Activated CD8-positive, alpha-beta memory T cell treated with anti-CD3 and anti-CD28 coated beads, Interleukin-2, amount 50 U/mL, for 24 hours (primary cell): ENCODE results near the gene PCGF3.
"Not testable (repeated sequence)": the region's sequence is repeated elsewhere in the genome, so short reads cannot be mapped to it uniquely, and the experiment has no call there.

Source experiments
- DNase-seq: peaks from one replicate; pipeline ENCODE4 v3.0.0-alpha.2; 2020; ENCODE audit errors: extremely low read depth

Gene PCGF3

DNA sequence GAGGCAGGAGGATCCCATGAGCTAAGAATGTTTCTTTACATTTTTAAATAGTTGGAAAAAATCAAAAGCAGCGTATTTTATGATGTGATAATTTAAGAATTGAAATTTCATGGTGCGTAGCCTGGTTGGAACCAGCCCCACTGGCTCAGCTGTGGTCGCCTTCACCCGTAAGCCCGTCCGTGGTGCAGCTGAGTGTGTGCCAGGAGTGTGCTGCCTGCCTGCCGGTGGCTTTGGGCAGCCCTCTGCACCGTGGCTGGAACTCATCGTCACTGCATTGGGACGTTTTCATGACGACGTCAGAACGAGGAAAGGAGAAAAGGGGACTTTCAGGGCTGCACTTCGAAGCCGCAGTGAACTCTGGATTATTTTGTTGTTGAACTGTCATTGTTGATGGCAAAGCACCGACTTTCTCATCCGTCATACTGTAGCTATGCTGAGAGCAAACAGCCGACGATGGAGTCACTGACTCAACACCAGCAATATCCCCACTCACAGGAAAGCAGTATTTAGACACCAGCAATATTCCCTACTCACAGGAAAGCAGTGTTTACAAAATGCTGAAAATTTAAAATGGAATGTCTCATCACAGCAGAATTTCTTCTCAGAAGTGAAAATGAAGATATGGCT lies 35.1 kb downstream of the PCGF3 start:
- DNase-seq = no peak

DNA sequence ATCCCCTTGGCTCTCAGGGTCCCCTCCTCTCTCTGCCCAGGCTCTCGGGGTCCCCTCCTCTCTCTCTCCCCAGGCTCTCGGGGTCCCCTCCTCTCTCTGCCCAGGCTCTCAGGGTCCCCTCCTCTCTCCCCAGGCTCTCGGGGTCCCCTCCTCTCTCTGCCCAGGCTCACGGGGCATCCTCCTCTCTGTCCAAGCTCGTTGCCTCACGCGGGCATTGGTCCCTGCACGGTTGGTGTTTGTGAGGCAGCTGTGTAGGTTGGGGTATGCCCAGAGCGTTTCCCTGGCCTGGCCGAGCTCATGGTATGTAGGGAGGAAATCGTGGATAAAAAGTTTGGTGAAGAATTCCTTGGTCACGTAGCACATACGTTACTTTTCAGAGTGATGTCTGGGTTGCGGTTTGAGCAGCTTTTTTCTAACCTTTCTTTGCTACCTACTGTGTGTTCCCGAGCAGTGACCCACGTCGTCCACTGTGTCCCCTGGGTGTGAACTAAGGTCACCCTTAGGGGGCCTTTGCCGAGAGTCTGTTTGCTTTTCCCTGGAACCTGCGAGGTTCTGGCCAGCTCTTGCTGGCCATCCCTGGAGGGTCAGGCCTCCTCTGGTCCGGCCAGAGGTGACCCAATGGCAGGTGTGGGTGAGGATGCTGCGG lies 36.6 kb downstream of the PCGF3 start:
- DNase-seq = no peak

DNA sequence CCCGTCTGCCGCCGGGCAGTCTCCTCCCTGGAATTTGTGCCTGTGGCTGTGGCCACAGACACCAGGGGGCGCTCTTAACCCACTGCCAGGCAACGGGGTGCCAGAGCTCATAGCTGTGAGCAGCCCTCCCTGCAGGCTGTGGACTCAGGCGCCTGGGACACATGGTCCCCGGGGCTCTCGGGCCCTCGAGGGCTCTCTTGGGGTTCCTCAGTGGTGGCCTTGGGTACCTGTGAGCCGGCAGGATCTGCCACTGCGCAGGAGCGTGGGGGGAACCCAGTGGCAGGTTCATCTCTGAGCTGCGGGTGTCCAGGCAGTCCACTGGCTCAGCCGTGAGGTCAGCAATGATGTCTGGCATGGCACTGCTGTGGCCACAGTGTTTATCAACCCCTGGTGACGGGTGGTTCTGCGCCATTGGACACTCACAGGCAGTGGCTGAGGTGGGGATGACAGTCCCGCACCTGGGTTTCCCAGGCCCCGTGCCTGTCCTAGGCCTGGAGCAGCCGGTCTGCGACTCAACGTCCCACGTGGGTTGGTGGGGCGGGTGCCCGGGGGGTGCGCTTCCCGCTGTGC lies 37.2 kb downstream of the PCGF3 start:
- peak; percentile 39 for DNase-seq

GRCh38 chr4:743463-744211 lies 38.0 kb downstream of the PCGF3 start:
- DNase-seq = no peak

DNA sequence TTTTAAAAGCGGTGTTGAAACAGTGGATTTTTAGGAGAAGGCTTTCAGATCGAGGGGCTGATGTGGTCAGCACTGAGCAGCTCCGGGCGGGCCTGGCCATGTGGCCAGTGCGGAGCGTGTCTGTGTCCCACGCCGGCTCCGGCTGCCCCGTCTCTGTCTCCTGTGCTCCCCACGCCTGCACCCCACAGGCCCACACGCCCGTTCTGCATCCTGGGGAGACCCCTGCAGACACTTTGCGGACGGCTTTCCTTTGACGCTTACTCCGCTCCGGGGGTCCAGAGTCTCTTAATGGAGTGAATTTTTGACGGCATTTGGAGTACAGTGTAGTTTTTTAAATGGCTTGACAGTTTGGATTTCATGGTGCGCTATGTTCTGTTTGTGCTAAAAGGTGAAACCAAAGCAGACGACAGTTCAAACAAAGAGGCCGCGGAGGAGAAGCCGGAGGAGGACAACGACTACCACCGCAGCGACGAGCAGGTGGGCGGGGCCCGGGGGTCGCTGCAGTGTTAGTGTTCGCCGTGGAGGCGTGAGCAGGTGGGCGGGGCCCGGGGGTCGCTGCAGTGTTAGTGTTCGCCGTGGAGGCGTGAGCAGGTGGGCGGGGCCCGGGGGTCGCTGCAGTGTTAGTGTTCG lies 38.7 kb downstream of the PCGF3 start:
- DNase-seq = no peak

GRCh38 chr4:747546-748170 lies 42.0 kb downstream of the PCGF3 start:
- DNase-seq = no peak

DNA sequence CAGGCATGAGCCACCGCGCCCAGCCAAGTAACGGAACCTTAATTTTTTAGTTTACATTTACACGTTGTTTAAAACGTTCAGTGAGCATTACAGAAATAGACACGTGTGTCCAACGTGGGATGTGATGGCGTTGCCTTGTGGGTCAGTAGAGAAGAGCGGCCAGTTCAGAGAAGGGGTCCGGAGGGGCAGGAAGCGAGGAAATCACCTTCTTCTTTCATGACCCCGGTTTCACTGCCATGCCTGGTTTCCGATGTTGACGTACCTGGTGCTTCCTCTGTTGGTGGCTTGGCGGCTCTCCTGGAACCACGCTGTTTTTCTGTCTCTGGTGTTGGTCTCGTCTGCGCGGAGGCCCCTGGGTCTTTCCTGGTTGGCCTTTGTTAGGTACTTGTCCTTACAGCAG lies 42.8 kb downstream of the PCGF3 start:
- DNase-seq = no peak

GRCh38 chr4:749698-750666 lies 44.4 kb downstream of the PCGF3 start:
- DNase-seq = no peak

GRCh38 chr4:751676-752075 lies 46.0 kb downstream of the PCGF3 start:
- DNase-seq = no peak

GRCh38 chr4:752196-752861 lies 46.7 kb downstream of the PCGF3 start:
- no peak for DNase-seq

DNA sequence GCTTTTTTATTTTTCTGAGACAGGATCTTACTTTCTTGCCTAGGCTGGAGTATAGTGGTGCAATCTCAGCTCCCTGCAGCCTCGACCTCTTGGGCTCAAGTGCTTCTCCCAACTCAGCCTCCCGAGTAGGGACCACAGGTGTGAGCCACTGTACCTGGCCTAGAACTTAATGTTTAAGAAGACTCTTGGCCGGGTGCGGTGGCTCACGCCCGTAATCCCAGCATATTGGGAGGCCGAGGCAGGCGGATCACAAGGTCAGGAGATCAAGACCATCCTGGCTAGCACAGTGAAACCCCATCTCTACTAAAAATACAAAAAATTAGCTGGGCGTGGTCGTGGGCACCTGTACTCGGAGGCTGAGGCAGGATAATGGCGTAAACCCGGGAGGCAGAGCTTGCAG lies 47.6 kb downstream of the PCGF3 start:
- not testable (repeated sequence) for DNase-seq

GRCh38 chr4:754221-755120 lies 48.8 kb downstream of the PCGF3 start:
- no peak for DNase-seq

GRCh38 chr4:757111-757510 lies 51.5 kb downstream of the PCGF3 start:
- DNase-seq = no peak

DNA sequence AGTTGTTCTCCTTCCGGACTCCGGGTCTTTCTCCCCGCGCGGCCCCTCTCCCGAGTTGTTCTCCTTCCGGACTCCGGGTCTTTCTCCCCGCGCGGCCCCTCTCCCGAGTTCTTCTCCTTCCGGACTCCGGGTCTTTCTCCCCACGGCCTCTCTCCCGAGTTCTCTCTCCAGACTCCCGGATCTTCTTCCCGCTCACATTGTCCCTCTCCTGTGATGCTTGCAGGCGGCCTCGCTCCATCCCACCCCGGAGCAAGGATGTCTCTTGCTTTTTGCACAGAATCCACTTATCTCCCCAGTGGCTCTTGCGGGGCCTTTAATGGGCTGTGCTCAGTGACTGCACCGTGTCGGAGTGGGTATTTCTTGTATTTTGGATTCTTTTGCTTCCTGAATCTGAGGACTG lies 54.2 kb downstream of the PCGF3 start:
- not testable (repeated sequence) for DNase-seq

- DNase-seq = no peak
Measured at GRCh38 chr4:760616-761015, 55.0 kb downstream of the PCGF3 start.

DNA sequence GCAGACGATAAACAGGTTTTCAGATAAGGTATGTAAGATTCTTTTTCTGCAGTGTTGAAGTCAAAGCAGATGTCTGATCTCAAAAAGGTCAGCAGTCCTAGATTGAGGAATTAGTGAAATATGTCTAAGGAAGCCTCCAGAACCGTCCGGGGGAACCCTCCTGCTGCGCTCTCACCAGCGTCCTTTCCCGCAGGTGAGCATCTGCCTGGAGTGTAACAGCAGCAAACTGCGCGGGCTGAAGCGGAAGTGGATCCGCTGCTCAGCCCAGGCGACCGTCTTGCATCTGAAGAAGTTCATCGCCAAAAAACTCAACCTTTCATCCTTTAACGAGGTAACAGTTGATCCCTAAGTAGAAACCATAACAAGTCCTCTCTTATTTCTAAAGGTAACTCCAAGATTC lies 55.5 kb downstream of the PCGF3 start:
- no peak for DNase-seq

GRCh38 chr4:761739-762138 lies 56.1 kb downstream of the PCGF3 start:
- no peak for DNase-seq

GRCh38 chr4:762211-763190 lies 56.9 kb downstream of the PCGF3 start:
- DNase-seq = no peak
